Cerebellar nuclear complex (tissue), 1 donor: ENCODE results near the gene DAZAP2.
"Not testable (repeated sequence)": the region's sequence is repeated elsewhere in the genome, so short reads cannot be mapped to it uniquely, and the experiment has no call there.

Source experiments
- DNase-seq, 2 experiments: peaks; one replicate each; lab custom pipeline; 2025; lab: John Stamatoyannopoulos, UW

DAZAP2 gene

GRCh38 chr12:51217133-51217967, 21.3 kb upstream of the DAZAP2 start:
- DNase-seq = peak in 1 of 2 experiments; percentile 7

GRCh38 chr12:51217968-51218606, 20.5 kb upstream of the DAZAP2 start, which contains the start of gene POU6F1:
POU6F1 (minus strand) TSS chr12:51218062; CDS start chr12:51206836, 11,226 bp downstream.
- peak; percentile 4 to 7 for DNase-seq

DNA sequence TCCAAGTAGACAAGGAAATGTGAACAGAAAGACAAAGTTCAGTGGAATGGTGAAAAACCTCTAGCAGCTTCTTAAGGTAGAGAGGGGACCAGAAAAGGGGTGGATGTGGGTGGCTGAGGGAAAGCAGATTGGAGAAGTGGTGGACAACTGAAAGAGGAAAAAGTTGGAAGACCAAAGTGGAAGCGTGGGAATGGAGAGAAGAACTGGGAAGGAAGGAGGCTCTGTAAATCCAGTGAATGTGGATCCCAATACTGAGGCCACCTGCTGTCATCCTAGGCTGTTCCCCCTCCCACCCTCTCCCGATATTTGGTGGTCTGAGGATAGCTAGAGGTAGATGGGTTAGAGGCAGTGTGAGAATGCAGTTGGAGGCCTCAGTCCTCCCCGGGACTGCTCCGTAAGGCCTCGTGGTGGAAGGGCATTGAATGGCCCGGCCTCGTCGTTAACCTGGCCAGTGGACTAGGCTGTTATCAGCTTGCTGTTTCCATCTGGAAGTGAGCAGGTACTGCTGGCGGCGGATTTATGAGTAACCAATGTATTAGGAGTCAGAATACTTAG, 19.9 kb upstream of the DAZAP2 start:
- no peak for DNase-seq

GRCh38 chr12:51219322-51219721, 19.3 kb upstream of the DAZAP2 start:
- DNase-seq = no peak

DNA sequence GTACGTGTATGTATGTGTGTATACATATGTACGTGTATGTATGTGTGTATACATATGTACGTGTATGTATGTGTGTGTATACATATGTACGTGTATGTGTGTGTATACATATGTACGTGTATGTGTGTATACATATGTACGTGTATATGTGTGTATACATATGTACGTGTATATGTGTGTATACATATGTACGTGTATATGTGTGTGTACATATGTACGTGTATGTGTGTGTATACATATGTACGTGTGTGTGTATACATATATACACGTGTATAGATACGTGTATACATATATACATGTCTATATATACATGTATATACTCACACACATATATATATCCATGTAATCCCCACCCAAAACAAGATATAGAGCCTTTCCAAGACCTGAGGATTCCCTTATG, 18.8 kb upstream of the DAZAP2 start:
- not testable (repeated sequence) for DNase-seq

DNA sequence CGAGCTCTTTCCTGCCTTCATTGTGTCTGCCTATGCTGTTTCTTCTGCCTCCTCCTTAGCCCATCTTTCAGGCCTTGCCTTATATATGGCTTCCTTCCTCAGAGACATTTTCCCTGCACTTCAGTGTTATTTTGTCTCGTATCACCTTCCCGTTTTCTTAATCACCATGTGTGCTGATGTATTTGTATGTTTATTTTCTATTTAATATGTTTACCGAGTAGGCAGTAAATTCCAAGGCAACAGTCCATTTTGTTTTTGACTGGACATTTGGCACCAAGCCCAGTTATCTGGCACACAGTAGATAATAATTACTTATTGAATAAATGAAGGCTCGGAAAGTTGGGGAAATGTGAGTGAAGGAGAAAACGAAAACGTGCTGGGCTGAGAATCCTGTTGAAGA, 16.2 kb upstream of the DAZAP2 start:
- no peak for DNase-seq

GRCh38 chr12:51224625-51225024, 14.0 kb upstream of the DAZAP2 start:
- no peak for DNase-seq

DNA sequence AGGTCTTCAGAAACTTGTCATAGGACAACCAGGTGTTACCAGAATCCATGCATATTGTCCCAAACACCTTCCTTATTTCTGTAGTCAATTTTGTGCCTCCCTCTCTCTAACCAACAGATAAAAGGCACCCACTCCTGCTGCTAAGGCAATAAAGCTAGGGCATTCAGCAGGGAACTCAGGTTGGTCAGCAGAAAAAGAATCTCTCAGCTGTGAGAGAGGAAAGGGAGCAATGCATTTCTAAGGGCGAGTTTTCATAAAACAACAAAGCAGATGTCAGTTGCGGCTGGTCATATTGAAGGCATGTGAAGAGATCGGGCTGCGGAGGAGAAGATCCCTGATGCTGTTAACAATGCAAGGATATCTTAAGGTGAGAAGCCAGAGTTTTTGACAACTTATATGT, 13.4 kb upstream of the DAZAP2 start:
- no peak for DNase-seq

- DNase-seq = no peak
Observed at GRCh38 chr12:51225771-51226170, 12.9 kb upstream of the DAZAP2 start.

DNA sequence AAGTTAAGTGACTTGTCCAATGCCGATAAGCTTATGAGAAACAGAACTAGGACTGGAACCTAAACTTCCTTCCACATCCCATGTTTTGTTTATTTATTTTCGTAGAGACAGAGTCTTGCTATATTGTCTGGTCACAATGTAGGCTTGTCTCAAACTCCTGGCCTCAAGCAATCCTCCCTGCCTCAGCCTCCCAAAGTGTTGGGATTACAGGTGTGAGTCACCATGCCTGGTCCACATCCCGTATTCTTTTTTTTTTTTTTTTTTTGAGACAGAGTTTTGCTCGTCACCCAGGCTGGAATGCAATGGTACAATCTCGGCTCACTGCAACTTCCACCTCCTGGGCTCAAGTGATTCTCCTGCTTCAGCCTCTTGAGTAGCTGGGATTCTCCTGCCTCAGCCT, 11.5 kb upstream of the DAZAP2 start:
- not testable (repeated sequence) for DNase-seq

GRCh38 chr12:51227962-51228361, 10.7 kb upstream of the DAZAP2 start:
- DNase-seq = no peak

DNA sequence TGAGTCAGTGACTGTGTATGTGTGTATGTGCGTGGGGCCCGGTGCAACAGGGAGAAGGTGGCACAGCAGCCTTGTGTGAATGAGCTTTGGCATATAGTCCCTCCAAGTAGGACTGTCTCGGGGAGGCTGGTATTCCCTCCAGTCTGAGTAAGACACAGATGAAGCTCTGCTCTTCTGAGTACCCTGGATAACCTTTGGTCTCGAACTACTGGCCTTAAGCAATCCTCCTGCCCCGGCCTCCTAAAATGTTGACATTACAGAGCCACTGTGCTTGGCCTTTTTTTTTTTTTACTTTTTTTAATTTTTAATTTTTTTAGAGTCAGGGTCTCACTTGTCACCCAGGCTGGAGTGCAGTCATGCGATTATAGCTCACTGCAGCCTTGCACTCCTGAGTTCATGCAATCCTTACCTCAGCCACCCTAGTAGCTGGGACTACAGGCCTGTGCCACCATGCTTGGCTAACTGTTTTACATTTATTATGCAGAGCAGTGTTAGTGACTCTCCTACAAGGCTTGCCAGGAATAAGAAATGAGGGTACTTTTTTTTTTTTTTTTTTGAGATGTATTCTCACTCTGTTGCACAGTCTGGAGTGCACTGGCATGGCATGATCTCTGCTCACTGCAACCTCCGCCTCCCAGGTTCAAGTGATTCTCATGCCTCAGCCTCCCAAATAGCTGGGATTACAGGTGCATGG, 9.4 kb upstream of the DAZAP2 start:
- no peak for DNase-seq

- DNase-seq = no peak
Observed at GRCh38 chr12:51232642-51233041, 6.0 kb upstream of the DAZAP2 start.

DNA sequence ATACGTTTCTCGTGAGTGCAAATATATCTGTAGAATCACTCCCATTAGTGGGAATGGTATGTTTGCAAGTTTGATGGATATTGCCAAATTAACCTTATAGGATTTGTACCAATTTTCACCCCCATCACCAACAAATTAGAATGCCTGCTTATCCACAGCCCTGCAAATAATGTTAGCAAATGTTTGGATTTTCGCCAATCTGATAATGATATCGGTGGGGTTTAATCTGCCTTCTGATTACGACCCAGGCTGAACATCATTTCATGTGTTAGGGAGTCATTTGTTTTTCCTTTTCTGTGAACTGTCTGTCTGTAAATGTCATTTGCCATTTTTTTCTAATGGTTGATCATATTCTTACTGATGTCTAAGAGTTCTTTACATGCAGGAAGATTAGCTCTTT, 4.1 kb upstream of the DAZAP2 start:
- no peak for DNase-seq

GRCh38 chr12:51238037-51238509, 553 bp upstream of the DAZAP2 start:
- no peak for DNase-seq

GRCh38 chr12:51240971-51241370, 2.3 kb downstream of the DAZAP2 start:
- no peak for DNase-seq

DNA sequence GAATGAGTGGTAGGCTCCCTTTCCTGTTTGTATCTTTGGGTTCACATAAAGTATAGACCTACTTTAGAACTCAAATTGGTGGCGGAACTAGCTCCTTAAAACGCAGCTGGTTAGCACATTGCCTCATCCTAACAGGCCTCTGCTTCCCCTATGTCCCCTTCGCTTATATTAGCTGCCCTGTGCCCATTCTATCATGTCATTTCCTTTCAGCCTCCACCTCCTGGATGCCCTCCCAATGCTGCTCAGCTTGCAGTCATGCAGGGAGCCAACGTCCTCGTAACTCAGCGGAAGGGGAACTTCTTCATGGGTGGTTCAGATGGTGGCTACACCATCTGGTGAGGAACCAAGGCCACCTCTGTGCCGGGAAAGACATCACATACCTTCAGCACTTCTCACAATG, 3.5 kb downstream of the DAZAP2 start:
- no peak for DNase-seq

DNA sequence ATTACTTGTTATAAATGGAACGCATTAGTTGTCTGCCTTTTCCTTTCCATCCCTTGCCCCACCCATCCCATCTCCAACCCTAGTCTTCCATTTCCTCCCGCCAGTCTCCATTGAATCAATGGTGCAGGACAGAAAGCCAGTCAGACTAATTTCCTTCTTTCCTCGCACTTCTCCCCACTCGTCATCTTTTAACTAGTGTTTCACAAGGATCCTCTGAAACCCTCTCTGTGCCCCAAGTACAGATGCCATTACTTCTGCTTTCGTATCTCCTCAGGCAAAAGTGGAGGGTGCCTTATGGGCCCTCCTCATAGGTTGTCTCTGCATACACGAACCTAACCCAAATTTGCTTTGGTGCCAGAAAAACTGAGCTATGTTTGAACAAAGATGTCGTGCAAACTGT, 4.2 kb downstream of the DAZAP2 start:
- DNase-seq = no peak

DNA sequence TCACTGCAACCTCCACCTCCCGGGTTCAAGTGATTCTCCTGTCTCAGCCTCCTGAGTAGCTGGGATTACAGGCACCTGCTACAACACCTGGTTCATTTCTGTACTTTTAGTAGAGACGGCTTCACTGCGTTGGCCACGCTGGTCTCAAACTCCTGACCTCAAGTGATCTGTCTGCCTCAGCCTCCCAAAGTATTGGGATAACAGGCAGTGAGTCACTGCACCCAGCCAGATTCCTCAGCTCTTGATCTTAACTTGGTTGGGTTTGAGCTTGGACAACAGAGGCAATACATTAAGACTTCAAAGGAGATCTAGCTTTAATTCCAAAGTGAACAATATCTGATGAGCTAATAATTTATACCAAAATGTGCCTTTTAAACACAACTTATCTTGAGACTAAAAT, 5.6 kb downstream of the DAZAP2 start:
- no peak for DNase-seq

GRCh38 chr12:51245476-51246253, 7.0 kb downstream of the DAZAP2 start:
- DNase-seq = no peak

GRCh38 chr12:51246254-51246853, 7.7 kb downstream of the DAZAP2 start:
- DNase-seq = no peak
